ENCODE measurements around the gene DHX8.

DHX8 gene

GRCh38 chr17:43443381-43443780 lies 40.4 kb upstream of the DHX8 start:
- H3K4me3 ChIP-seq (ENCODE audit: insufficient read depth, low read length, poor library complexity, severe bottlenecking) = no peak overlapping the region
- H3K9ac ChIP-seq (ENCODE audit: low read length) = no peak overlapping the region
- no peaks in the 10 kb centered on the region for H4K20me1 ChIP-seq (ENCODE audit: low read depth, low read length)
- TF ChIP-seq EZH2phosphoT487 (conservative IDR thresholded peaks at IDR 0.05; ENCODE audit: low read length) (no peak), CTCF (IDR thresholded peaks at IDR 0.05; ENCODE audit: insufficient read depth, low read length, poor library complexity, severe bottlenecking) (no peak)
- H3K4me2 ChIP-seq (ENCODE audit: low read depth, low read length, poor library complexity, severe bottlenecking) = no peak overlapping the region
- H3K9me3 ChIP-seq (ENCODE audit: insufficient read depth, low read length) = no peaks in the 10 kb centered on the region
- H3K27ac ChIP-seq (ENCODE audit: low read depth, low read length) = no peak overlapping the region
- H3F3A ChIP-seq (ENCODE audit: insufficient read depth) = no peaks in the 10 kb centered on the region
- H2AFZ ChIP-seq (ENCODE audit: low read depth, low read length, severe bottlenecking) = no peak overlapping the region
- H3K79me2 ChIP-seq (ENCODE audit: insufficient read depth, low read length) = no peaks in the 10 kb centered on the region
- H3K9me2 ChIP-seq (replicated peaks; ENCODE audit: insufficient read depth, low read length) = no peaks in the 10 kb centered on the region
- no peaks in the 10 kb centered on the region for H3K27me3 ChIP-seq (ENCODE audit: low read length)
- no peaks in the 10 kb centered on the region for H3K36me3 ChIP-seq (ENCODE audit: low read length)

- Histone ChIP-seq H3K79me2 (ENCODE audit: insufficient read depth, low read length) (no peaks in the 10 kb centered on the region), H3K4me2 (ENCODE audit: low read depth, low read length, poor library complexity, severe bottlenecking) (no peak overlapping the region), H3K9me2 (replicated peaks; ENCODE audit: insufficient read depth, low read length) (no peaks in the 10 kb centered on the region), H3K9ac (ENCODE audit: low read length) (no peak overlapping the region), H3K27me3 (ENCODE audit: low read length) (no peaks in the 10 kb centered on the region), H3K27ac (ENCODE audit: low read depth, low read length) (no peak overlapping the region), H3K36me3 (ENCODE audit: low read length) (no peaks in the 10 kb centered on the region), H4K20me1 (ENCODE audit: low read depth, low read length) (no peaks in the 10 kb centered on the region), H3K9me3 (ENCODE audit: insufficient read depth, low read length) (no peaks in the 10 kb centered on the region), H3K4me3 (ENCODE audit: insufficient read depth, low read length, poor library complexity, severe bottlenecking) (no peak overlapping the region), H3F3A (ENCODE audit: insufficient read depth) (no peaks in the 10 kb centered on the region), H2AFZ (ENCODE audit: low read depth, low read length, severe bottlenecking) (no peak overlapping the region)
- TF ChIP-seq CTCF (IDR thresholded peaks at IDR 0.05; ENCODE audit: insufficient read depth, low read length, poor library complexity, severe bottlenecking) = no peak
- no peak for TF ChIP-seq EZH2phosphoT487 (conservative IDR thresholded peaks at IDR 0.05; ENCODE audit: low read length)
Observed at GRCh38 chr17:43444223-43445008, 39.4 kb upstream of the DHX8 start.

- H3F3A ChIP-seq (ENCODE audit: insufficient read depth) = no peaks in the 10 kb centered on the region
- H3K4me2 ChIP-seq (ENCODE audit: low read depth, low read length, poor library complexity, severe bottlenecking) = no peak overlapping the region
- no peaks in the 10 kb centered on the region for H3K9me3 ChIP-seq (ENCODE audit: insufficient read depth, low read length)
- H3K4me3 ChIP-seq (ENCODE audit: insufficient read depth, low read length, poor library complexity, severe bottlenecking) = no peak overlapping the region
- H3K27me3 ChIP-seq (ENCODE audit: low read length) = no peaks in the 10 kb centered on the region
- no peaks in the 10 kb centered on the region for H4K20me1 ChIP-seq (ENCODE audit: low read depth, low read length)
- no peak overlapping the region for H3K9ac ChIP-seq (ENCODE audit: low read length)
- TF ChIP-seq CTCF (IDR thresholded peaks at IDR 0.05; ENCODE audit: insufficient read depth, low read length, poor library complexity, severe bottlenecking) (no peak), EZH2phosphoT487 (conservative IDR thresholded peaks at IDR 0.05; ENCODE audit: low read length) (no peak)
- H3K27ac ChIP-seq (ENCODE audit: low read depth, low read length) = no peak overlapping the region
- H3K9me2 ChIP-seq (replicated peaks; ENCODE audit: insufficient read depth, low read length) = no peaks in the 10 kb centered on the region
- H2AFZ ChIP-seq (ENCODE audit: low read depth, low read length, severe bottlenecking) = no peak overlapping the region
- no peaks in the 10 kb centered on the region for H3K36me3 ChIP-seq (ENCODE audit: low read length)
- no peaks in the 10 kb centered on the region for H3K79me2 ChIP-seq (ENCODE audit: insufficient read depth, low read length)
Observed at GRCh38 chr17:43445009-43445589, 38.7 kb upstream of the DHX8 start.
